ENCODE data around the gene BCAS3.

Gene BCAS3

GRCh38 chr17:61200339-61200715 lies 522.7 kb downstream of the BCAS3 start:
- DNase-seq (ENCODE audit: low spot score): no peak

DNA sequence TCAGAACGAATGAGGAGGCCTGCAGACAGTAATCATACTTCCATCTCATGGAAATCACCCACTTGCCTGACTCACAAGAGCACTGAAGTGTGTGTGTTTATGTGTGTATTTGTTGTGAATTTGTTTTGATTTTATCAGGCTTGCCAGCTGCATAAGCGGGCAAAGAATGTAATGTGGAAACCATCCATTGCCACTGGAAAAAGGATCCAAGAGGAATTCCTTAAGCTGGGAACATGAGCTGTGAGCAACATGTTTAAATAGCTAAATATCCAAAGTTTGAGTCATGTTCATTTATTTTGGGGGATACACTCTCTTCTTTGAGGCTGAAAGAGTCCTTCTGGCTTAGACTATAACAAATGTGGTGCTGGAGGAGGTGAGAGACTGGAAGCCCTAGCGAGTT lies 523.6 kb downstream of the BCAS3 start:
- no peak for DNase-seq (ENCODE audit: low spot score)

- DNase-seq (ENCODE audit: low spot score): no peak
Measured at GRCh38 chr17:61202564-61202963, 524.9 kb downstream of the BCAS3 start.

DNA sequence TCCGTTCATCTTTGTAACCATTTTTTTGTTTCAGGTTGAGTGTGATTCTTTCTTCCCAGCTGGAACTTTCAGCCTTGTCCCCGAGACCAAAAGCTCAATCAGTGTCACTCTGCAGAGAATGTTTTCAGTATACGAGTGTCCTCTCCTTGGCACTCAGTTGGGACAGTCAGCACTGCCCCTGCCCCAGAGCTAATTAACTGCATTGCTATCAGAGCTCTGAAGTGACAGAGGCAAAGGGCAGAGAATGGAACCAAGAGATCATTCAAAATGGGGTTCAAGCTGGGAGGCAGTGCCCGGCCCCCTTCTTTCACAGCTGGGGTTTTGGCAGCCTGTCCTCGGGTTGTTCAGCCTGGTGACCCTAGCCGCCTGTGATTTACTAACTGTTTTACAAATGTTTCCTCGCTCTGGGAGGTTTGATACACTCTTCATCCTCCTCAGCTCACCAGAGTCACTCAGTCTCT lies 526.0 kb downstream of the BCAS3 start:
- no peak for DNase-seq (ENCODE audit: low spot score)

- DNase-seq (ENCODE audit: low spot score): no peak
Measured at GRCh38 chr17:61204456-61204855, 526.8 kb downstream of the BCAS3 start.

GRCh38 chr17:61205401-61205800 lies 527.8 kb downstream of the BCAS3 start:
- no peak for DNase-seq (ENCODE audit: low spot score)

DNA sequence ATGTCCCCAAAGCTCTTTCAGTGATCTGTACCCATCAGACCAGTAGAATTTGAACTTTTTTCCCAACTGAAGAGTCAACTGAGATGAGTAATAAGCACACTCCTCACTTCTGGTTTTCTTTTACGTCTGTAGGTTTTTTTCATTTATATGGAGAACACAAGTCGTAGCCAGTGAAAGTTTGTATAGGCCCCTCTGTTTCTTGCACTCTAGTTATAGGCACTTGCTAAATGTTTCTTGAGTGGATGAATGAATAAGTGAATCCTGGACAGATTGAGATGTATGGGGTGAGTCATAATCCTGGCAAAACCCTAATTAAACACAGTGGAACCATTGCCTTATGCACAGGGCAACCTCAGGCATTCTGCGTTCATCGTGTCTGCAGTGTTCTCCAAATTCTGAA lies 528.3 kb downstream of the BCAS3 start:
- DNase-seq (ENCODE audit: low spot score): no peak

- DNase-seq (ENCODE audit: low spot score): no peak
Measured at GRCh38 chr17:61206922-61207321, 529.3 kb downstream of the BCAS3 start.

DNA sequence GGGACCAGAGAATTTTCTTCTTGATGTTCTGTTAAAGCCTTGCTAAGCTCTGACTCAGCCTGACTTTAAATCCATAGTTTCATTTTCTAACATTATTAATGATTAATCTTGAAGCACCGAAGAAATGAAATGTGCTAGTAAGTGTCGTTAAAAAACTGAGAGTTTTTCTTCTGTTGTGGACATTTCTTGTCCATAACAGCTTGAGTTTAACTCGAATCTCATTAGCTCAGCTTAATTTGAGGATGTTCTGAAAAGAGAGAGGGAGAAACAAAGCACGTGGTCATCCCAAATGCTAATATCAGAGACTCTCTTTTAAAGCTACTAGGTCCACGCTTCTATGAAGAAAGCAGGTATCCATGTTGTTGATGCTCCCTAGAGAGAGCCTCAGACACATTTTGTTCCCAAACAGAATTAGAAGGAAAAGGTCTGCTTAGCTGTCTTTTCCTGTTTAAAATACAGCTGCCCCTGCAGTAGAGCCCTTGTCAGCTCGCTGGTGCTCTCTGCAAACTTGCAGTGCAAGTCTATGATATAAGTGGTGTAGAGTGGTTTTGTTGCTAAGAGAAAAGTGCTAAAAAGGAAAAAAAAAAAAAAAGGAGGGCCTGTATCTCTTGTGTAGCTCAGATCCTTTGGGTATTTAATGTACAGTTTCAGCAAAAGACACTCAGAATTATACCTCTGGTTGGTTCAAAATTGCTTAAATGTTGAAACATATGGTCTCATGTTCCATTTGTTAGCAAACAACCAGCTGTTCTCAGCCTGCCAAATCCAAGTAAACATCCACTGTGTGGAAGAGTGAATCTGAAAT lies 530.9 kb downstream of the BCAS3 start:
- DNase-seq (ENCODE audit: low spot score): no peak

GRCh38 chr17:61209106-61209439 lies 531.4 kb downstream of the BCAS3 start:
- no peak for DNase-seq (ENCODE audit: low spot score)

GRCh38 chr17:61209525-61209924 lies 531.9 kb downstream of the BCAS3 start:
- DNase-seq (ENCODE audit: low spot score): no peak

DNA sequence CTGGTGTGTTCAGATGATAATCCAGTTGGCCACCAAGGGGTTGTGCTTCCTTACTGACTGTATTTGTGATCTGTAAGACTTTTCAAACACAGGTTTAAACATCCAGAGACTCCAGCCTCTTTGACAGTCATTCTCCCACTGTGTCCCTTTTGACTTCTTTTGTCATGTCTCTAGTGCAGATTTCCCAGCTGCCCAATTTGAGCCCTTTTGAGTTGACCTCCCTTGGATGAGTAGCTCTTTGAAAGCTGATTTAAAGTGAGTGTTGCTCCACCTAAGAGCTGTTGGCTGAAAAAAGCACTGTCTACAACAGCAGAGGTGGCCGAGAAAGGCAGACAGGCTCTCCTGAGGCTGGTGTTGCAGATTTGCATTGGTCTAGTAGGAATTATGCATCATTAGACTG lies 533.6 kb downstream of the BCAS3 start:
- DNase-seq (ENCODE audit: low spot score): no peak

GRCh38 chr17:61212655-61213054 lies 535.0 kb downstream of the BCAS3 start:
- no peak for DNase-seq (ENCODE audit: low spot score)

- no peak for DNase-seq (ENCODE audit: low spot score)
Measured at GRCh38 chr17:61214753-61215152, 537.1 kb downstream of the BCAS3 start.

DNA sequence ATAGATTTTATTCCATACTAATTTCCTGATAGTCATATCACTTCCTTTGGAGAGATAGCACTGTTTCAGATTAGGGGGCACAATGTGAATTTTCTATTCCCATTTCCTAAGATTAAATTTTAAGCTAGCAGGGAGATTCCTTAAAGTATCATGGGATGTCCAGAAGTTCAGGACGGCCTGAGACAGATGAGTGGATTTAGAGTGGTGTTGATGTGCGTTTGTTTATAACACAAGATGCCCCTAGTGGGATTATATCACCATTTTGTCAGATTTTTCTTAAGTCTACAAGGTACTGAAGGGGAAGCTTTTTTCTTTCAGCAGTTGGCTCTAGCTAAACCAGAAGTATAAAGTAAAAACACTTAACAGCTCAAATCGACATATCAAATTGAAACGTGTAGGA lies 538.4 kb downstream of the BCAS3 start:
- no peak for DNase-seq (ENCODE audit: low spot score)

GRCh38 chr17:61217878-61218437 lies 540.3 kb downstream of the BCAS3 start:
- DNase-seq (ENCODE audit: low spot score): no peak

- no peak for DNase-seq (ENCODE audit: low spot score)
Measured at GRCh38 chr17:61218438-61218837, 540.8 kb downstream of the BCAS3 start.

DNA sequence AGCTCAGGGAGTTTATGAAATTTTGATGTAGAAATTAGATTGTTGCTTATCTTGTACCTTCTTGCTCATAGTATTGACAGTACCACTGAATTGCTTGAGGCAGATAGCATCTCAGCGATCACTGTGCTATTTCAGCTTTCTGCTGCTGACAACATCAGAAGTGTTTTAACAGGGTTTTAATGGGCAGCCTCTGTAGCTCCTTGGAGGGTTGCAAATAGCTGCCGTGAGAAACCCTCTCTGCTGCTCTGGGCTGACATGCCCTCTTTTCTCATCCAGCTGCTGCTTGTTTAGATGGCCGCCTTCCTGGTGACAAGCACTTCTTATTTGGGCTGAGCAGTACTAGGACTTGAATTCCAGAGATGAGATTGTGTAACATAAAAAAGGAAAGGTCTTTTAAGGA lies 541.8 kb downstream of the BCAS3 start:
- no peak for DNase-seq (ENCODE audit: low spot score)

GRCh38 chr17:61221181-61221580 lies 543.5 kb downstream of the BCAS3 start:
- no peak for DNase-seq (ENCODE audit: low spot score)

DNA sequence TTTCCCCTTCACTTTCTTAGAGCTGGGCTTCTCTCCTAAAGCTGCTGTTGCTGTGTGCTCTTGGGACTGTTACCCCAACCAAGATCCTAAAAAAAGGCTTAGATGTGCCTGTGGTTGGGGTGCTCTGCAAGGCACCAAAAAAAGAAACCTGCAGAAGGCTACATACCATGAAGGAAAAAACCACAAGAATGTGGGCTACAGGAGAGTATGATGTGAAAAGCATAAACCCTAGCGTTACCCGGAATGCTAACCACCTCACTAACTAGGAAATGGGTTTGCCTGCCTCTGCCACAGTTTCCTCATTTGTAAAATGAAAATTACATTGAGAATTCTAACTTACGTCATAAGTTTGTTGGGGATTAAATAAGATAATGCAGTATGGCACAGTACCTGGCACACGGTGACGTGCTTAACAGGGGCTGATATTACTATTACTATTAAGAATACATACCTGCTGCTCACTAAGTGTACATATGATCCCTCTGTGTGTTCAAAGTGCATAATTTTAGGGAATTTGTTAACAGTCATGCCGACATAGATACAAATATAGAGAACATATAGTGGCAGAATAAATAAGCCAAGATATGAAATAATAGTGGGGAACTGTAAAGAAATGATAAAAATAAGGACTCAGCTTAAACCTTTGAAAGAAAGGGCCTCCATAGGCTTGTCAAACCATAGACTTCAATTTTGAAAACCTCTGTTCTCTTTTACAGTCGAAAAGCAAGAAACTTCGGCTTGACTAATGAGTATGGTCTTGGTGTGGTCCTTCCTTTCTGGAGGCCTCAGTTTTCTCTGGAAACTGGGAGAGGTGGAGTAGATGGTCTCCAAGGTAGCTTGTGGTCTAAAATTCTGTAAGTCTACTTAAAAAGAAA lies 544.2 kb downstream of the BCAS3 start:
- peak; percentile 36 for DNase-seq (ENCODE audit: low spot score)

DNA sequence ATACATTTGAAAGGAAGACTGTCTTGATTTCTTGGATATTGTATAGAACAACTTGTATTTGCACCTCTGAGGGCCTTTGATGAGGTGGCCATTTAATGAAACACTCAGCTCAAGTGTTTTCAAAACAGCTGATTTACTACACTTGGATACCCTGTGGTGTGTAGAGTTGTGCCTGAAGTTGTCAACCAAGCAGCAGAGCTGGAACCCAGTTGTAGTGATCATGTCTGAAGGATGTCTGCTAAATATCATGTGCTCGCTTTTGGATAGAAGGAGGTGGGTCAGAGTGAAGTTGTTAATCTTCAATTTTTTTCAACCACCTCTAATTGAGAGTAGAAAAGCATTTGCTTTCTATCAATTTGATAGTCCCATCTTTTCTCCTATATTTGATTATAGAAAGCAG lies 546.1 kb downstream of the BCAS3 start:
- no peak for DNase-seq (ENCODE audit: low spot score)

GRCh38 chr17:61225178-61225882 lies 547.7 kb downstream of the BCAS3 start:
- DNase-seq (ENCODE audit: low spot score): no peak

All from CD4-positive, alpha-beta T cell treated with Interleukin-15 for 4 hours (primary cell).